Retinal pigment epithelial cell (primary cell): ENCODE data around the gene VSTM5.

Experiments
- DNase-seq: peaks from one replicate; pipeline ENCODE4 v3.0.0-alpha.2; 2010; ENCODE audit warnings: low read depth
- H3K4me3 ChIP-seq: 2 replicates; pipeline ENCODE4 v1.5.1; 2011; ENCODE audit warnings: mild to moderate bottlenecking, low read length, control low read depth, moderate library complexity
- CTCF ChIP-seq: conservative IDR thresholded peaks from 2 replicates; pipeline ENCODE4 v1.5.1; 2011; ENCODE audit warnings: low read depth, low read length, control low read depth, inconsistent platforms

VSTM5 gene

GRCh38 chr11:93819966-93820695, 30.3 kb downstream of the VSTM5 start:
- no peak overlapping the region for H3K4me3 ChIP-seq
- no peak for DNase-seq
- TF ChIP-seq CTCF: no peak

- DNase-seq: no peak
- H3K4me3 ChIP-seq: no peak overlapping the region
- TF ChIP-seq CTCF: no peak
Observed at GRCh38 chr11:93817426-93818348, 32.7 kb downstream of the VSTM5 start.

- no peak overlapping the region for H3K4me3 ChIP-seq
- no peak for DNase-seq
Observed at GRCh38 chr11:93814966-93815633, 35.3 kb downstream of the VSTM5 start.

GRCh38 chr11:93813974-93814373, 36.4 kb downstream of the VSTM5 start:
- no peak for DNase-seq
- TF ChIP-seq CTCF: no peak

More at GRCh38 chr11:93814966-93815633, 35.3 kb downstream of the VSTM5 start:
- no peak for TF ChIP-seq CTCF

GRCh38 chr11:93807980-93808379, 42.4 kb downstream of the VSTM5 start:
- no peak for DNase-seq
- no peak overlapping the region for H3K4me3 ChIP-seq
- no peak for TF ChIP-seq CTCF

More at GRCh38 chr11:93813974-93814373, 36.4 kb downstream of the VSTM5 start:
- no peak overlapping the region for H3K4me3 ChIP-seq

GRCh38 chr11:93804879-93805278, 45.5 kb downstream of the VSTM5 start:
- DNase-seq: no peak
- H3K4me3 ChIP-seq: no peak overlapping the region
- TF ChIP-seq CTCF: no peak
